HS-27A (cell line): Measurements from ENCODE around the gene MPIG6B.

Experiments
- DNase-seq: peaks from one replicate; pipeline ENCODE4 v3.0.0-alpha.2; 2012; ENCODE audit warnings: low read depth, missing footprints

Gene MPIG6B

DNA sequence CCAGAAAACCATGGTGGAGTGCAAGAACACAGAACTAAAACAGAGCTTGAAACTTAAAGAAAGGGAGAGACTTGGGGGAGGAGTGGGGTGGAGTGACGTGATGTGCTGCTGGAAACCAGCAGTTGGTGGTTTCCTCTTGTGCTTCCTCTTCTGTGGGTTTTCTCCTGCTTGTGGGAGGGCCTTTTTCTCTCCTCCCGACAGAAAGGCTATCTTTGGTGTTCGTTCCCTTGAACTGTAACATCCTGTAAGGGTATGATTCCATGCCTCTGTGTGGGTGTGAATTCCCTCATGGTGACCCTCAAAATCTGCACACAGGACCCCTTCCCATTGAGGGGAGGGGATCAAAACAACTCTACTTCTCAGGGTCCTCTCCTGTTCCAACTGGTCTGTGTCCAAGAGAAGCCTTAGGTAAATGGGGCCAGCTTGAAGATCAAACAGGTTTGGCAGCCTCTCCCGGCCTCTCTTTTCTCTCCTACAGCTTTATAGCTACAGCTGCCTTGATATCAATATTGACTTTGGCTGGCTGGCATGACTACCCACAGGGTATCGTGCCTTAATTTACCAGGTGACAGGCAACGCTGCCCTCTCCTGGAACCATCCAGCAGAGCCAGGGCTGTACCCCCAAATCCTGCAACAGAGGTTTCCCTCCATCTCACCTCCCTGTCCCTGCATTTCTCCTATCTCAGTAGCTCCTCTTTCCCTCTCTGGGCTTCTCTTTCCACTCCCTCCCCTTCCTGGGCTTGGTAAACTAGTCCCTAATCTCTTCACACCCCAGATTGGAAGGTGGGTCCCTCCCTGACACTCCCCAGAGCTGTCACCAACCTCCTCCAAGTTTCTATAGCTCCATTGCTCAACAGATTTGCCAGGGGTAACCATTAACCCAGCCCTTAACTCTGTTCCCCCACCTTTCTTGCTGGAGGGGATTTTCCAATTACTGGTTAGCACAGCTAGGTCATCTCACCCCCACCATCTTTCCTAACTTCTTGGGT lies 15.1 kb downstream of the MPIG6B start:
- peak; percentile 56 for DNase-seq

GRCh38 chr6:31739639-31740396 lies 16.6 kb downstream of the MPIG6B start, which contains the start of gene MSH5:
Gene MSH5, plus strand, starts transcription at chr6:31740005. Its CDS starts 462 bp downstream, at chr6:31740467.
- DNase-seq: peak; percentile 99

DNA sequence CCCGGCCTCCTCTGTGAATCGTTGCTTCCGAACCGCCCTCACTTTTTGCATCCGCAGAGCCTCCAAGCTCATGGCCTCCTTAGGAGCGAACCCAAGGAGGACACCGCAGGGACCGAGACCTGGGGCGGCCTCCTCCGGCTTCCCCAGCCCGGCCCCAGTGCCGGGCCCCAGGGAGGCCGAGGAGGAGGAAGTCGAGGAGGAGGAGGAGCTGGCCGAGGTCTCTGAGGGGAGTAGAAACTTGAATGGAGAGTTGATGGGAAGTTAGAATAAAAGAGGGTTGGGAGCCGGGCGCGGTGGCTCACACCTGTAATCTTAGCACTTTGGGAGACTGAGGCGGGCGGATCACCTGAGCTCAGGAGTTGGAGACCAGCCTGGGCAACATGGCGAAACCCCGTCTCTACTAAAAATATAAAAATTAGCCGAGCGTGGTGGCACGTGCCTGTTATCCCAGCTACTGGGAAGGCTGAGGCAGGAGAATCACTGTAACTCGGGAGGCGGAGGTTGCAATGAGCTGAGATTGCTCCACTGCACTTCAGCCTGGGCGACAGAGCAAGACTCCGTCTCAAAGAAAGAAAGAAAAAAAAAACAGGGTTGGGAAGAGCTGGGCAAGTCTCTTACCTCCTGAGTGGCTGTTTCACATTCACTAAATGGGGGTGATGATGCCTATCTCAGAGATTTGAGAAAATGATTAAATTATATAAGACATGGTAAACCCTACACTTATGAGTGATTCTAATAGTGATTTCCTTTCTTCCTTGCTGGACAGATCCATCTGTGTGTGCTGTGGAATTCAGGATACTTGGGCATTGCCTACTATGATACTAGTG lies 17.4 kb downstream of the MPIG6B start:
- no peak for DNase-seq

GRCh38 chr6:31741815-31742214 lies 18.6 kb downstream of the MPIG6B start:
- DNase-seq: no peak

DNA sequence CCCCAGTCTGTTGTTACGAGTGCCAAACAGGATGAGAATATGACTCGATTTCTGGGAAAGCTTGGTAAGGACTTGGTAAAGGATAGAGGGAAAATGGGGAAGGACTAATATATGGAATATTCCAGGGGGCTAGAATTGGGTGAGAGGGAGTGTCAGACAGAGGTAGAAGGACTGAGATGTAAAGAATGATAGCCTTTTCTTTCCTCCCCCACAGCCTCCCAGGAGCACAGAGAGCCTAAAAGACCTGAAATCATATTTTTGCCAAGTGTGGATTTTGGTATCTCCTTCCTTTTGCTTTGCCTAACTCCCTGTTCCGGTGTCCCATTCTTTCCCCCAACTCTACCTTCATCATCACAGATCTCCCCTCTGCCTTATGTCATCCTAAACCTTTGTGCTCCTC lies 19.7 kb downstream of the MPIG6B start:
- DNase-seq: no peak

- DNase-seq: no peak
Measured at GRCh38 chr6:31744422-31744821, 21.2 kb downstream of the MPIG6B start.

DNA sequence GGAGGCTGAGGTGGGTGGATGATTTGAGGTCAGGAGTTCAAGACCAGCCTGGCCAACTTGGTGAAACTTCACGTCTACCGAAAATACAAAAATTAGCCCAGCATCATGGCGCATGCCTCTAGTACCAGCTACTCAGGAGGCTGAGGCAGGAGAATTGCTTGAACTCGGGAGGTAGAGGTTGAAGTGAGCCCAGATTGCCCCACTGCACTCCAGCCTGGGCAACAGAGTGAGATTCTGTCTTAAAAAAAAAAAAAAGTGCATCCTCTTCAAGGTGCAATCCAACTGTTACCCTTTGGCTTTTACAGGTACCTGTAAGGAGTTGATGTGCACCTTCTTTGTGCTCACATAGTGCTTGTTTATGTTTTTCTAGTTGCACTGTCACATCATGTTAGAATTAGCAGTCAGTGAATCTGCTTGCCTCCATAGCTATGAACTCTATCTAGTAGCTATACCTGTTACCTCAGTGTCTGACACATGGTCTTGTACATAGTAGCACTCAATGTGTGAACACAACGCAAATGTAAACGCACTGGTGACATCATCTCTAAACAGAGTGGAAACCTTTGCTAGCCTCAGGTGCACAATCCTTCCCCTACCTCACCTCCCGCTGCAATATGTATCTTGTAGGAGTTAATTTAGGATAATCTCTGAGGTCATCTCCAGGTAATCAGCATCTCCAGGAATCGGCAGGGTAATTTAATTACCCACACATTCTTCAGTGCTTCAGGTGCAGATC lies 26.3 kb downstream of the MPIG6B start:
- no peak for DNase-seq

- no peak for DNase-seq
Measured at GRCh38 chr6:31750411-31751022, 27.3 kb downstream of the MPIG6B start.

DNA sequence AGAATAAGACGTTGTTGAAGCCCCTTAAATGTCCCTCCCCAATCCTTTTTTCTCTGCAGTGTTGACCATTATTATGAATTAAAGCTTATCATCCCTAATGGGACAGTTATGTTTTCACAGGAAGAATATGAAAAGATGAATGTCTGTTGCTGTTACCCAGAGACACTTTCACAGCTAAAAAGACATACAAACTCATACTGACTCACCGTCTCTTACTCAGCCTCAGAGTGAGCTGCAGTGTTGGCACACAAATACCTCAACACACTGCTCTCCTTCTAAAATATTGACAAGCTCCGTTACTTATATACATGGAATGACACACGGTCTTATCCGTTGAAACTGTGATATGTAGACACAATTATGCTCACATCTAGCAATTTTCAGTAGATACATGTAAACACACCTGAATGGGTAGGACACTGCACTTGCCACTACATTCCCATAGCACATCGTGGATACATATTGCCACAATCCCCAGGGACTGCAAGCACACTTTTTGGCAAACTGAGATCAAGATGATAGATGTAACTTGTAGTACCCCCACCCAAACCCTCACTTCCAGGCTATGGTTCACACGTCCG lies 29.7 kb downstream of the MPIG6B start:
- no peak for DNase-seq

DNA sequence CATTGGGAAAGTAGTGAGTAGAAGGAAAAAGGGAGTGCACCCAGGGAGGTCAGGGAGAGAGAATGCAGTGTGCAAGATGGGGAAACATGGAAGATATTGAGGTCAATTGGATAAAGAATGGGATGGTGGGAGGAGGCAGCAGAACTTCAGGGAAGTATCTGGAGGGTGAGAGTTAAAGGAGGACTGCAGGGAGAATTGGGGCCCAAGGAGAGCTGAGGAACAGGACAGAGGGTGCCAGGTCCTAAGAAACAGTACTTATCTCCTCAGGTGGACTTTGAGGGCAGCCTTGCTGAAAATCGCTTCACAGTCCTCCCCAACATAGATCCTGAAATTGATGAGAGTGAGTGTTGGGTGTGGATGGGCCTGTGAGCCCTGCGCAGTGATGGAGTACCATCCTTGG lies 35.1 kb downstream of the MPIG6B start:
- DNase-seq: no peak

DNA sequence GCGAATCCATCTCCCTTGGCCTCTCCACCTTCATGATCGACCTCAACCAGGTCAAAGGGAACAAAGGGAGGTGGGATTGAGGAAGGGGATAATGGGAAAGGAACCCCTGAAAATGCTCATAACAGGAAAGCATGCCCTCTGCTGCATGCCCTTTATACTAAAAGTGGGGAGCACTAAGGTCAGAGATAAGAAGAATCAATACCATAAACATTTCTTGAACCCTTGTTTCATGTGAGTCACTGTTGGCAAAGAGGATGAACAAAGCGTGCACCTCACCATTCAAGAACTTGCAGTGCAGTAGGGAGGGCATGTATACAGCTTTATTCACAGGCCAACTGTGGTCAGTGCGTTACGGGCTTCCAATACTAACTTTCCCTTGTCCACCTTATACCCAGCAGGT lies 37.6 kb downstream of the MPIG6B start:
- DNase-seq: no peak

- DNase-seq: no peak
Measured at GRCh38 chr6:31761343-31761742, 38.2 kb downstream of the MPIG6B start.

DNA sequence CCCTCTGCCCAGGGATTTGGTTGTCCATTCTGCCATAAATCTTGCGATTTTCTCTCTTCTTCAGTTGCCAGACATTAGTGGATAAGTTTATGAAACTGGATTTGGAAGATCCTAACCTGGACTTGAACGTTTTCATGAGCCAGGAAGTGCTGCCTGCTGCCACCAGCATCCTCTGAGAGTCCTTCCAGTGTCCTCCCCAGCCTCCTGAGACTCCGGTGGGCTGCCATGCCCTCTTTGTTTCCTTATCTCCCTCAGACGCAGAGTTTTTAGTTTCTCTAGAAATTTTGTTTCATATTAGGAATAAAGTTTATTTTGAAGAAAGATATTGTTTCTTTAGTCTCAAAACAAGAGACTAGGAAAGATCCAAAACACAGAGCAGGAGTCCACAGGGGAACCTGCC lies 39.2 kb downstream of the MPIG6B start, which contains the start of gene SAPCD1:
SAPCD1 (plus strand) TSS at position 301 of the 400 bp plus-strand sequence. CDS start 399 bp downstream, outside the sequence.
- no peak for DNase-seq

DNA sequence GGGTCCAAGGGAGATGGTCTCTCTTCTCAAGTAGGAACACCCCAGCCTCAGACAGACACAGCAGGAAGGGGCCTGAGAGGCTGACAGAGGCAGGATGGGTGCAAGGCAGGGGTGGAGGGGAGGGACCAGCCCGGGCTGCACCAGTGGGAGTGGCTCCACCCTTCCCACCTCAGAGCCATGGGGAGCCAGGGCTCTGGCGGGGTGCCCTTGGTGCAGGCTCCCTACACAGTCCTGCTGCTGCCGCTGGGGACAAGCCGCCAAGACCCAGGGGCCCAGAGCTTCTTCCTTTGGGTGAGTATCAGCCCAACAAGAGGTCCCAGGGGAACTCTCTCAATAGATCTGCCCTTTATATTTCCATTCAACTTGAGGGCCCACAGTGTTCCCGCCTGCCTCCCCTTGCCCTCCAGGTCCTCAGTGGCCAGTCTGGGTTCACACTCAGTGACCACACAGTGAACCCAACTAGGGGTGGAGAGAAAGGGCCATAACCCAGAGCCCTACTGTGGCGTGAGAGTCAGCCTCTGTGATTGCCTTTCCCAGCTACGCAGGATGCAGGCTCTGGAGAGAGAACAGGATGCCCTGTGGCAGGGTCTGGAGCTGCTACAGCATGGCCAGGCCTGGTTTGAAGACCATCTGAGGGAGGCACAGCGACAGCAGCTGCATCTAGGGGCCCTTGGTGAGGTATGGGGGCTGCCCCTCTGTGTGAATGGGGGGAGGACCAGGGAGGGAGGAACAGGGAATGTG lies 39.9 kb downstream of the MPIG6B start:
- no peak for DNase-seq

GRCh38 chr6:31763619-31763940 lies 40.4 kb downstream of the MPIG6B start:
- DNase-seq: no peak

GRCh38 chr6:31764198-31764597 lies 41.0 kb downstream of the MPIG6B start:
- DNase-seq: no peak

DNA sequence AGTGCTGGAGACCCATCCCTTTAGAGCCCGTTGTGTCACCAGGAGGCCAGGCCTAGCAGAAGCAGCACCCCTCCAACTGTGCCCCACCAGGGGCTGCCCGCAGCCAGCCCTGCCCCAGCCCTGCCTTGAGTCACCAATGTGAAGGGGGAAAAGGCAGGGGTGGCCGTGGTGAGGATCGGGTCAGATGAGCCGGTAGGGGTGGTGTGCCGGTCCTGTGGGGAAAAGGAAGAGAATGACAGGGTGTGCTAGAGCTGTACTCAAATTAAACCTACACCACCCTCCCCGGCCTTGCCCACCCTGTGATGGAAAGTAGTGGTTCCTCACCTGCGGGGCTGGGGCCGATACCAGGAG lies 42.4 kb downstream of the MPIG6B start:
- DNase-seq: no peak

DNA sequence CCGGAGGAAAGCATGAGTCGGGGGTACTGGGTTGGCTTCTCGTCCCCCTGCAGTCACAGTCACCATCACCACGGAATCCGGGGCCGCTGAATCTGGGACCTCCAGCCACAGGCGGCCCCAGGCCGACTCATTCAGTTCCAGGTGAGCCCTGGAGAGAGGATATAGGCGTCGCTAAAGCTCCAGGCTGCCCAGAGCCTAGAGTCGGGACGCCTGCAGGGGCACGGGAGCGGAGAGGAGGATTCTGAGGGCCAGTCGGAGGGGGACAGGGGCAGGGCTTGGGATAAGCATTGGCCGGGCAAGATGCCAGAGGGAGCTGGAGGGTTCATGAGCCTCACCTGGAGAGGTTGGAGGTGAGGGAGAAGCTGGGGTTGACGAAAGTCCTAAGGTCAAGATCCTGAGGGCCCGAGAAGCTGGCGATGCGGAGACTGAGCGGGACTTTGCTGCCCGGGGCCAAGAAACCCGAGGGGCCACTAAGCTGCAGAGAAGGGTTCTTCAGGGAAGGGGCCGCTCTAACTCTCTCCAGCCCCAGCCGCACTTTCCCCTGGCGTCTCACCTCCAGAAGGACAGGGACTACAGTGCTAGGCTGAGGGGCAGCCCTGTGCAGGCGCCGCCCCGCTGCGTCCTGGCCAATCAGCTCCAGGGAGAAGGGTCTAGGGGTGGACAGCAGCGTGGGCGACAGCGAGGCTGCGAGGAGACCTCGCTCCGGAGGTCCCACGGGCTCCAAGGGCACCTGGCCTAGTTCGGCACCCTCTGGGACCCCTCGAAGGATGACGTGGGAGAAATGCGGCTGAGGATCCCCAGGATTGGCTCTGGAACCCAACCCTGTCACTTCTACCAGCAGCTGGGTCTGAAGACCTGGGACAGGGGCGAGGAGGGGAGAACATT lies 43.0 kb downstream of the MPIG6B start:
- DNase-seq: no peak

DNA sequence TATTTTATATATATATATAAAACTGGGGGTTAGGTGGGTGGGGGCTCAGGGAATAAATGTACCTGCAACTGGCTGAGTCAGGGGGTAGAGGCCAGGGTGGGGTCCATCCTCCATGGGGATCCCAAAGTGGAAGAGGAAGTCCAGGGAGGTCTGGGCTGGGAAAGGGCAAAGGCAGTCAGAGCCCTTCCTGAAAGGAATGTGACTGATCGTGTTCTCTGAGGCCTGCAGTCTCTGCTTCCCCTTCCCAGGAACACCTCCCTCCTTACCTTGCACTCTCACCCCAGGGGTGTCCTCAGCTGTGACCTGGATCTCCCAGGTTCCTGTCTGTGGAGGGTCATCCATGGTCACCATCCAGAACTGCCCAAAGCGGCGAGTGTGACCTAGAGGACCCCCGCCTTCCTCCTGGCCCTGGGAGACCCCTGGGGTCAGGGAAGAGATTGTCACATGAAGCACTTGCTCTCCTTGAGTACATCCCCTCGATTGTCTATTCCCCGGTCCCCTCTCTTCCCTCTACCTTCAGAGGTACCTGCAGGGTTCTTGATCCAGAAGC lies 44.0 kb downstream of the MPIG6B start:
- DNase-seq: no peak
